GM19467 (cell line): ENCODE results near the gene ANO2.

ENCODE experiments used
- ATAC-seq: cut with Tn5 transposase; IDR thresholded peaks from one replicate; pipeline ENCODE4 v1.9.1; 2021; ENCODE audit warnings: mild to moderate bottlenecking, moderate library complexity; ENCODE audit not compliant: unreplicated experiment

The ANO2 gene

GRCh38 chr12:5945071-5946008 is at the start of gene ANO2:
TSS of gene ANO2 (minus strand) at chr12:5945259. CDS start at chr12:5945217, 42 bp downstream.
- no peak for ATAC-seq

DNA sequence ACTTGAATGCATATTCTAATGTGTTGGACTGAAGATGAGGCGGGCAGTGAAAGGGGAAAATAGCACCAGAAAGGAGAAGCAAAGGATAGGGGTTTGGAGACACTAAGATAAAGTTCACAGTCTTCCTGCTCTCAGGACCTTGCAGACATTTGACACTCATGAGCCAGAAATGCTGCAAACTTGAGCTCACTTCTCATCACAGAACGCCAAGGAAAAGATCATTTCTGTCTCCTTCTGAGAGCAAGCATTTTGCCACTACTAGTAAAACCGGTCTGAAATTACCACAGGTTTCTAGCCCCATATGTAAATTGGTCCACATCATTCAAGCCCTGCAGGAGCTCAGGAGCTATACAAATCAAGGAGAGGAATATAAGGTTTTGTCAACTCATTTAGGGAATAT is 44.6 kb upstream of the ANO2 start:
- ATAC-seq = no peak

GRCh38 chr12:5988659-5989116 is 43.6 kb upstream of the ANO2 start:
- peak; percentile 73 for ATAC-seq

DNA sequence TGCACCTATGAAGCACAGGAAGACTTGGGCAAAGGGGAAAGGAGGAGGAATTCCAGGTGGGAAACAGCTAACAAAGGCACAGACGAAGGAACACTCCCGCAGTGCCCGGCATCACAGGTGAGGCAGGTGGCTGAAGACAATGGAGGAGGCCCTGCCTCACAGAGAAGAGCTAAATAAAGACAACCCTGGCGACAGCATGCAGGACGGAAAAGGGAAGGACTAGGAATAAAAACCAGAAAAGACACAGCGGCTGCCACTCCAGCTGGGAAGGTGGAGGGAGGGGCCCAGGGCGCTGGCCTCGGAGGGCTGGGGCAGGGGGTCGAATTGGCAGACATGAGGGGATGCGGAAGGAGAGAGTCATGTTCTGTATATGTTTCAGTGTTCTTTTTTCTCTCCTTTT is 43.0 kb upstream of the ANO2 start:
- no peak for ATAC-seq

DNA sequence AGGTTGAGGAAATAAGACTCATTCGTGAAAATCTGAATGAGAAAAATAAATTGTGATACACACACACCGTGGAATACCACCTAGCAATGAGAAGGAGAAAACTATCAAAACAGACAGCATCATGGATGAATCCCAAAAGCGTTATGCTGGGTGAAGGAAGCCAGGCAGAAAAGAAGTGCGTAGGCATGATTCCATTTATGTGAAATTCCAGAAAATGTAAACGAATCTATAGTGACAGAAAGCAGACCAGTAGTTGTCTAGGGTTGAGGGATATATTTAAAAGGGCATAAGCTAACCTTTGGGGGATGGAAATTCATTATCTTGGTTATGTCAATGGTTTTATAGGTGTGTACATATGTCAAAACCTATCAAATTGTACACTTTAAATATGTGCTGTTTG is 42.5 kb upstream of the ANO2 start:
- ATAC-seq = no peak

GRCh38 chr12:5985471-5985870 is 40.4 kb upstream of the ANO2 start:
- ATAC-seq = no peak

DNA sequence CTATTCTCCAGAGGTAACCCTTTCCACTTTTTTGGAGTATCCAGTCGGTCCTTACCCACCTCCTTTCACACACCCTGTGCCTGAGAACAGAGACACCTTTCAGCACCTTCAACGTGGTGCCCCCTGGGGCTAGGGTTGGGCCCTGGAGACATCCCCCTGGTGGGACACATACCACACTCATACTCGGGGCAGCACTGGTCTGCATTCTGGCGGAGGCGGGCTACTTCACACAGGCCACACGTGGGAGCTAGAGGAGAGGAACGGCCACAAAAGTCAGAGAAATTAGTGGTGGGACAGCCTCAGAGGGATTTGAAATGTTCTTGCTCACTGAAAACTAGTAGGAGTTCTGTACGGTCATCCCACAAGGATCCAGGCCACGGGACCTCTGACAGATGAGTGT is 39.8 kb upstream of the ANO2 start:
- ATAC-seq = no peak

- ATAC-seq = no peak
These were observed 37.0 kb upstream of the ANO2 start for GRCh38 chr12:5982106-5982505.

- ATAC-seq = no peak
These were observed 32.5 kb upstream of the ANO2 start for GRCh38 chr12:5977556-5977955.

- no peak for ATAC-seq
These were observed 31.7 kb upstream of the ANO2 start for GRCh38 chr12:5976711-5977110.

GRCh38 chr12:5976196-5976595 is 31.1 kb upstream of the ANO2 start:
- no peak for ATAC-seq

GRCh38 chr12:5973461-5974115 is 28.5 kb upstream of the ANO2 start:
- ATAC-seq = no peak

GRCh38 chr12:5972387-5972786 is 27.3 kb upstream of the ANO2 start:
- ATAC-seq = no peak

DNA sequence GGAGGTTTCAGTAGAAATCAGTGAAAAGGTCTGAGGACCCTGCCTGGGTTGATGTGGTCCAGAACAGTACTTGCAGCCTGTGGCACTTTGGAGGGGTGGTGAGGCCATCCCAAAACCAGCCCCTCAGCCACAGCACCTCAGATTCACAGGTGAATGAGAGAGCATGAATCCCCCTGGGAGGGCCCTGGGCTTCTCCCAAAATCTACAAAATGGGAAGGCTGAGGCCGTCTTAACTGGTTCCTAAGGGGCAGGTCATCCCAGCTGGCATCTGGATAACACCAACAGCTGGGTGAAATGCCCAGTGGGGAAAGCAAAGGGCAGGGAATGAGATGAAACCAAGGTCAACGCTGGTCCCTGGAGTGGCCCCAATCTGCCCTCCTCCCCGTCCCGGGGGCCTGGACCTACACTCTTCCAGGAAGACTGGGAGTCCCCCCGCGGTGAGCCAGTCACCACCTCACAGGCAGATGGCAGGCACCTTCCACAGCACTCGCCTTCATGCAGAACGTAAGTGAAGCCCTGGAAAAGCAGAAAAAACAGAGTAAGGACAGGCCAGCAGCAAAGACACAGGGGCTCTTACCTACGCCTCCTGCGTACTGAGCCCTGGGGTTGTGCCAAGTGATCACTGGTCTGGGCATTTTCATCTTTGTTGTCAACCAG is 26.3 kb upstream of the ANO2 start:
- no peak for ATAC-seq

DNA sequence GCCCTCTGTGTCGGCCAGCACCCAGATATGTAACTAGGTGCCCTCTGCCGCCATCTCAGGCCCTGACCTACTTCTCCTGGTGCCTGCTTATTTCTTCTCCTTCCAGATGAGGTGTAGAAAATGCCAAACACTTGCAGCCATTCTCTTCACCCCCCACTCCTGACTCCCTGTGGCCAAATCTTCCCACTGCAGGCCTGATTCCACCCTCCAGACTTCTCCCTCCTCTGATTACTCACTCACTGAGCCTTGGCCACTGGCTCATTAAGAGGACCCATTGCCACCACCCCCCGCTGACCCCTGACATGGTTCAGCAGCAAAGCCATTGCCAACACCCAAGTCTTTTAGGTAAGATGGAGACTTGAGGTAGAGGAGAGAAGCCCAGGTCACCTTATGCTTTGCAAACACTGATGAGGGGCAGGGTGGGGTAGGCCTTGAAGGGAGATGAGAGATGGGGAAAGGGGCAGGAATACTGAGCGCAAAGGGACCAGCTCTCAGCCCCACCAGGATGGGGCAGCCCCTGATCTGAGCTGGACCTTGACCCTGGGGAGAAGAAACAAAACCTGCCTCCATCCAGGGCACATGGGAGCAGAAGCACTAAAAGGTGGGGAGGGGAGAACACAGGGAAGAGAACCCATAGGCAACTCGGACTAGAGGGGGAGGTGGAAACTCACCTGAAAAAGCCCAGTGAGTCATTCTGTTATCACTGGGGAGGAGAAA is 25.1 kb upstream of the ANO2 start:
- ATAC-seq = no peak

GRCh38 chr12:5969156-5969973 is 24.3 kb upstream of the ANO2 start:
- ATAC-seq = no peak

- ATAC-seq = no peak
These were observed 22.8 kb upstream of the ANO2 start for GRCh38 chr12:5967645-5968415.

DNA sequence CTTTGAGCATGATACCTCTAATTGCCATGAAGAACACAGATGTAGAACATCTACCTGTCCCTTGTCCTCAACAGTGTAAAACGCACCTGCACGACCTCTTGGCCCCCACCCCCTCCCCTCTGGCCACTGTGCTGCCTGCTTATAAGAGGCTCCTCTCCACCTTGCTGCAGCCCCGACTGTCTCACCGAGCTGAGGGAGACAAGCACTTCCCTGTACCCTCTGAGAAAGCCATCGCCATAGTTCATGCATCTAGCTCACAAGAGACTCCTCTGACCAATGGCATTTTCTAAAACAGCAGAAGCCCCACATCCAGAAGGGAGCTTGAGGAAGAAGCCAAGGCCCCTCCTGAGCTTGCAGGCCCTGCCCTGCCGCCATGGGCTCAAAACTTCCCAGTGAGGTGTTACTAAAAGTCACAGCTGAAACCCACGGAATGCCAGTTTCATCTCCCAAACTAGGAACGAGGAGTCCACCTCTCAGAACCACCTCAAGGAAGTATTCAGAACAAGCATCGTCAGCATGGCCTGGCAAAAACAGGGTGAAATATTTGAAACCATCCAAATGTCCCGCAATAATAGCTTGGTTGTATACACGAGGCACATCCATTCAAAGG is 21.5 kb upstream of the ANO2 start:
- no peak for ATAC-seq

DNA sequence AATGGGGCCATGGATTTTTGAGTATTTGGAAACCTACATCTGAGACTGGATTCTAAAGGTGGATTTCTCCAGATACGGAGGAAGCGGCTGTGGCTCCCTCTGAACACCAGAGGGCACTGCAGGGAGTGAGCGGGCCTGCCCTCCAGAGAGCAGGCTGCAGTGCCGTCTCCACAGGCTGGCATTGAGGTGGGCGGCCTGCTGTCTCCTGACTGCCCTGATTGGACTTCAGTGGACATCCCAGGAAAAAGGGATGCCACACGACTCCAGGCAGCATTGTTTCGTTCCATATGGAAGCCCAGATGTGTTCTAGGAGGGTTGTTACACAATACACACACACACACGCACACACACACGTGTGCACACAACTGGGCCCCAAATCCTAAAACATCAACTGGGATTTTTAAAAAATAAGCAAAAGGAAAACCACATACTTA is 20.9 kb upstream of the ANO2 start:
- no peak for ATAC-seq
